AG04449 (cell line): ENCODE data around the gene AP1G2.
"Not testable (repeated sequence)": the region's sequence is repeated elsewhere in the genome, so short reads cannot be mapped to it uniquely, and the experiment has no call there.

Experiments used
- CTCF ChIA-PET: fragments of 350-600 bp; formaldehyde crosslinking; extraction: SDS; loops from one replicate; lab custom pipeline; 2021; ENCODE audit warnings: antibody characterized with exemption; lab: Yijun Ruan, JAX
- POLR2A ChIA-PET: fragments of 400-600, 350-600 bp; formaldehyde crosslinking; extraction: SDS; loops from one replicate; lab custom pipeline; 2020; ENCODE audit warnings: antibody characterized with exemption, inconsistent platforms; lab: Yijun Ruan, JAX
- DNase-seq: peaks from one replicate; pipeline ENCODE4 v3.0.0-alpha.2; 2010; ENCODE audit warnings: low read depth, low spot score
- H3K4me3 ChIP-seq: 2 replicates; pipeline ENCODE4 v1.5.1; 2011; ENCODE audit warnings: low read depth, mild to moderate bottlenecking, control low read depth, low read length
- TF ChIP-seq, protein P1 (sequence below): IDR thresholded peaks from one replicate; pipeline ENCODE4 v1.5.1; 2011; ENCODE audit warnings: mild to moderate bottlenecking, moderate library complexity, low read length, control low read depth, inconsistent platforms; ENCODE audit not compliant: insufficient read depth; ENCODE audit errors: missing control alignments

The AP1G2 gene

DNA sequence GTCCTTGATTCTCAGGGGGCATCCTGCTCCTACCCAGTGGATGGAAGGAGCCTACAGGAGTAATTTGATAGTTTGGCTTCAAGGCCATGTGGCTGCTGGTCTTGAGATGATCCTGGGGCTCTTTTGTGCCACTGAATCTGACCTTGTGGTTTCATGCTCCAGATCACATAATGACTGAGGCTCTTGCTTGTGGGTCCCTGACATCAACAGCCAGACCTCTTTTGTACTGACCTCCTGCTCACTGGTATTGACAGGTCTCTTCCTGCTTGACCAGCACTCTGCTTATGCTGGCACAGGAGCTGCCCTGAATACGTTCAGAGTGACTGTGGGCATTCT lies 34.2 kb upstream of the AP1G2 start:
- CTCF ChIA-PET, result interaction anchor here (4.3 kb wide), 1 partner anchor 12 kb away, joined by 28 read pairs; no protein-coding TSS in a partner anchor
- no peak overlapping the region for H3K4me3 ChIP-seq
- TF ChIP-seq, protein P1, sequence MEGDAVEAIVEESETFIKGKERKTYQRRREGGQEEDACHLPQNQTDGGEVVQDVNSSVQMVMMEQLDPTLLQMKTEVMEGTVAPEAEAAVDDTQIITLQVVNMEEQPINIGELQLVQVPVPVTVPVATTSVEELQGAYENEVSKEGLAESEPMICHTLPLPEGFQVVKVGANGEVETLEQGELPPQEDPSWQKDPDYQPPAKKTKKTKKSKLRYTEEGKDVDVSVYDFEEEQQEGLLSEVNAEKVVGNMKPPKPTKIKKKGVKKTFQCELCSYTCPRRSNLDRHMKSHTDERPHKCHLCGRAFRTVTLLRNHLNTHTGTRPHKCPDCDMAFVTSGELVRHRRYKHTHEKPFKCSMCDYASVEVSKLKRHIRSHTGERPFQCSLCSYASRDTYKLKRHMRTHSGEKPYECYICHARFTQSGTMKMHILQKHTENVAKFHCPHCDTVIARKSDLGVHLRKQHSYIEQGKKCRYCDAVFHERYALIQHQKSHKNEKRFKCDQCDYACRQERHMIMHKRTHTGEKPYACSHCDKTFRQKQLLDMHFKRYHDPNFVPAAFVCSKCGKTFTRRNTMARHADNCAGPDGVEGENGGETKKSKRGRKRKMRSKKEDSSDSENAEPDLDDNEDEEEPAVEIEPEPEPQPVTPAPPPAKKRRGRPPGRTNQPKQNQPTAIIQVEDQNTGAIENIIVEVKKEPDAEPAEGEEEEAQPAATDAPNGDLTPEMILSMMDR, result no peak
- POLR2A ChIA-PET, result no interaction called here
- no peak for DNase-seq

DNA sequence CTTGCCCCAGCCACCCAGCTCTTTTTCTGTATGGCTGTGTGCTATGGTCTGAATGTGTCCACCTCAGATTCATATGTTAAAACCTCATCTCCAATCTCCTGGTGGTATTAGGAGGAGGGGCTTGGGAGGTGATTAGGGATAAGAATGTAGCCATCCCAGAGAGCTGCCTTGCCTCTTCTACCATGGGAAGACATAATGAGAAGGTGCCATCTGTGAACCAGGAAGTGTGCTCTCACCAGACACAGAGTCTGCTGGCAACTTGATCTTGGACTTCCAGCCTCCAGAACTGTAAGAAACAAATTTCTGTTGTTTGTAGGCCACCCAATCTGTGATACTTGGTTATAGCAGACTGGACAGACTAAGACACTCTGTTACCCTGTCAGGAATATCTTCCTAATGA lies 33.8 kb upstream of the AP1G2 start:
- DNase-seq, result no peak
- TF ChIP-seq, protein P1, result no peak
- POLR2A ChIA-PET, result no interaction called here
- CTCF ChIA-PET, result interaction anchor here (4.3 kb wide), 1 partner anchor 12 kb away, joined by 28 read pairs; no protein-coding TSS in a partner anchor
- no peak overlapping the region for H3K4me3 ChIP-seq

DNA sequence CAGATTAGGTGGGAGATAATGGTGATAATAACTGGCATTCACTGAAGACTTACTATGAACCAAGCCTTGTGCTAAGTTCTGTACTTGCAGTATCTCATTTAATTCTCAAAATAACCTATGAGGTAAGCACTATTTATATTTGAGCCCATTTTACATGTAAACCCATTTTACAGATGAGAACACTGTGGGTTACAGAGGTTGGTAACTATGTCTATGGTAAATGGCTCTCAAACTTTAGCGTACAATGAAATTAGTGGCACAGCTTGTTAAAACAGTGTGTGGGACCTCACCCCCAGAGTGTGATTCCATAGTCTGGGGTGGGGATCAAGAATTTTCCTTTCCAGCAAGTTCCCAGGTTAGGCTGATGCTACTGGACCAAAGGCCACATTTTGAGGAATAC lies 33.2 kb upstream of the AP1G2 start:
- TF ChIP-seq, protein P1, result no peak
- ChIA-PET CTCF (interaction anchor here (4.3 kb wide), 1 partner anchor 11 kb away, joined by 28 read pairs; no protein-coding TSS in a partner anchor), POLR2A (no interaction called here)
- H3K4me3 ChIP-seq, result no peak overlapping the region
- no peak for DNase-seq

DNA sequence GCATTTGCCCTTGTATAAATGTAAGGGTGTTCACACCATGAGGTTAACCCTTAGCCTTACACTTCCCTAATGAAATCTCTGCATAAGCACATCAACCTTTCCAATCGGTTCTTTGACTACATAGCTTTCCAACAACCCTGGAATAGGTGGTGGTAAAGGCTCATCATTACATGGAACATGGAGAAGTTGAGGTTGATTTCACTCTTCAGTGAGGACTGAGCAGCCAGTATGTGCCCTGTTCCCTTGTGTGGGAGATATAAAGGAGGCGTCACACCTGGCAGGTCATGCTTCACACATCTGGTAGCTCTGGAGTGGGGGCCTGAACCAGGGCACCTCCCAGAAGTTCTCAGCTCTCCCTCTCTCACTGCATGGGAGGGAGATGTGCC lies 32.7 kb upstream of the AP1G2 start:
- TF ChIP-seq, protein P1, result no peak
- ChIA-PET POLR2A (no interaction called here), CTCF (interaction anchor here (1.1 to 4.3 kb wide), 2 partner anchors 11 to 12 kb away, joined by 4 to 28 read pairs; no protein-coding TSS in a partner anchor)
- H3K4me3 ChIP-seq, result no peak overlapping the region
- DNase-seq, result no peak

DNA sequence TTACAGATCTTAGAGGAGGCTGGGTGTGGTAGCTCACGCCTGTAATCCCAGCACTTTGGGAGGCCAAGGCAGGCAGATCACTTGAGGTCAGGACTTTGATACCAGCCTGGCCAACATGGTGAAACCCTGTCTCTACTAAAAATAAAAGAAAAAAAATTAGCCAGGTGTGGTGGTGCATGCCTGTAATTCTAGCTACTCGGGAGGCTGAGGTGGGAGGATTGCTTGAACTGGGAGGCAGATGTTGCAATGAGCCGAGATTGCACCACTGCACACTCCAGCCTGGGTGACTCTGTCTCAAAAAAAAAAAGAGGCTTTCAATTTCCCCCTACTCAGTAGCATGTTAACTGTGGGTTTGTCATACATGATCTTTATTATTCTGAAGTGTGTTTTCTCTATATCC lies 26.6 kb upstream of the AP1G2 start:
- CTCF ChIA-PET, result interaction anchor here (0.7 kb wide), 1 partner anchor 317 kb away, joined by 3 read pairs; no protein-coding TSS in a partner anchor
- POLR2A ChIA-PET, H3K4me3 ChIP-seq, DNase-seq: not testable (repeated sequence)

DNA sequence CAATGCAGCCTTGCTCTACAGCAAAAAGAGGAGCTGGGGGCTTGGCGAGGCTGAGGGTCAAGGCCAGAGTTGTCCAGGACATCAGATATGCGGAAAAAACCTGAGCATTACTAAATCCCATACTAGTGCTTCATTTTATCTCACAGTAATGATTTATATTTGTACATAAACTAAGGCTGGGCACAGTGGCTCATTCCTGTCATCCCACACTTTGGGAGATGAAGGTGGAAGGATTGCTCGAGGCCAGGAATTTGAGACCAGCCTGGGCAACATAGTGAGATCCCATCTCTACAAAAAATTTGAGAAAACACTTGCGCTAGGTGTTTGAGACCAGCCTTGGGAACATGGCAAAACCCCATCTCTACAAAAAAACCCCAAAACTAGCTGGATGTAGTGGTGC lies 22.6 kb upstream of the AP1G2 start:
- POLR2A ChIA-PET, result no interaction called here
- TF ChIP-seq, protein P1, result no peak
- H3K4me3 ChIP-seq, result no peak overlapping the region
- DNase-seq, result no peak
- CTCF ChIA-PET, result interaction anchor here (1.4 to 4.0 kb wide), 5 partner anchors 11 to 321 kb away, joined by 3 to 56 read pairs (median 23); no protein-coding TSS in a partner anchor

DNA sequence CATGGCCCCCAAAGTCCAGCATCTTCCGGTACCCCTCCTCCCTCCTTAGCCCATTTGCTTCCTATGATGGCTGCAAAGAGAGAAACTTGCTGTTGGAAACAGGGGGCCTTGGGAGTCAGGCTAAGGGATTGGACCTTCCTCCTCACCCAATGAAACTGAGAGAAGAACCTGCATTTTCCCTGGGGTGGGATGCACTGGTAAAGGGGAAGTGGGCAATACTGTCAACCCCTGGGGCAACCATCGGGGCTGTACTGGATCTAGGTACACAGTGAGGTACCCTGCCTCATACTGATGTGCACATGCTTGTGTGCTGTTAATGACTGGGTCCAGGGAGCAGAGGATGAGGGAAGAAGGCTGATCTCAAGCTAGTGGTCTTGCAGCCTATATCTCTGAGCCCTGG lies 22.0 kb upstream of the AP1G2 start:
- TF ChIP-seq, protein P1, result no peak
- CTCF ChIA-PET, result interaction anchor here (0.7 to 4.0 kb wide), 24 partner anchors 8 to 365 kb away, joined by 3 to 56 read pairs (median 5); partner anchors contain the start of genes AP1G2 and JPH4
- POLR2A ChIA-PET, result no interaction called here
- no peak for DNase-seq
- no peak overlapping the region for H3K4me3 ChIP-seq
